ENCODE data around the gene HMX1. TPM values are rescaled to one million over a fixed set of nuclear protein-coding genes. Genes with fewer than 3 reads are reported as not detected.

HMX1 gene
- total RNA-seq, 1 donor from 2014 or later: not detected

DNA sequence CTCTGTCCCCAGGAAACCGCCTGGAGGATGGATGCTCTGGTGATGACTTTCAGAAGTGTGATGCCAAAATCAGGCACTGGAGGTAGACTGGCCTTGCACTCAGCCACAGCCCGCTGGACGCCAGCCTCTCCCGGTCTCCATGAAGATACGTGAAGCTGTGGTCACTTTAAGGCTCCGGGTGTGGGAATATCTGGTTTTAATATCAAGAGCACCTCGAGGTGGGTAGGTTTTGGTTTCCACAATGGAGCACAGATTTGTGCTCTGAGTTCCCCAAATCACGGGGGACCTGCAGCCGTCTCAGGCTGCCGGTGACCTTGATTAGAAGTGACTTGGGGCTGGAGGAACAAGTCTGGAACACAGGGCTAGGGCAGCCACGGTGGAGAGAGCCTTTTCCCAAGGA, 6.8 kb upstream of the HMX1 start:
- Histone ChIP-seq H3K27ac (no peak overlapping the region), H3K9me3 (no peaks in the 10 kb centered on the region), H3K4me3 (no peak overlapping the region), H3K36me3 (no peaks in the 10 kb centered on the region), H3K4me1 (no peaks in the 10 kb centered on the region), H3K27me3 (peaks cover 8% of the 10 kb centered on the region)
- DNase-seq (ENCODE audit: low spot score in 2 of 2): no peak
- intact Hi-C loops (cut with DNase I): no loop called here
- no peak for TF ChIP-seq CTCF (IDR thresholded peaks at IDR 0.05)

DNA sequence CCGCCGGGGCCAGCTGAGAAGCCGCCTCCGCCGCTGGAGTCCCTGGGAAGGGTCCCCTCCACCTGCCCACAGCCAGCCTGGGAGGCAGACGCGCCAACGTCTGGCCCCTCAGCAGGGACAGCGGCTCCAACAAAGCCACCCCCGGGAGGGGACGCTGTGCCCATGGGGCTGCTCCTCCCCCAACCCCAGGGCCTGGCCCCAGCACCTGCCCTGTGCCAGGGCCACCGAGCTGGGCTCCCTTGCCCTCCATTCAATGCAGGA, 6.1 kb upstream of the HMX1 start:
- no peak for TF ChIP-seq CTCF (IDR thresholded peaks at IDR 0.05)
- Histone ChIP-seq H3K27ac (no peak overlapping the region), H3K4me1 (no peaks in the 10 kb centered on the region), H3K36me3 (no peaks in the 10 kb centered on the region), H3K4me3 (no peak overlapping the region), H3K27me3 (peaks cover 14% of the 10 kb centered on the region), H3K9me3 (no peaks in the 10 kb centered on the region)
- intact Hi-C loops (cut with DNase I): no loop called here
- DNase-seq (ENCODE audit: low spot score in 2 of 2): no peak

GRCh38 chr4:8876982-8877779, 5.5 kb upstream of the HMX1 start:
- Histone ChIP-seq H3K27me3 (peaks cover 15% of the 10 kb centered on the region), H3K4me1 (no peaks in the 10 kb centered on the region), H3K36me3 (no peaks in the 10 kb centered on the region), H3K27ac (no peak overlapping the region), H3K4me3 (no peak overlapping the region), H3K9me3 (no peaks in the 10 kb centered on the region)
- intact Hi-C loops (cut with DNase I): no loop called here
- DNase-seq (ENCODE audit: low spot score in 2 of 2): no peak
- TF ChIP-seq CTCF (IDR thresholded peaks at IDR 0.05): no peak

DNA sequence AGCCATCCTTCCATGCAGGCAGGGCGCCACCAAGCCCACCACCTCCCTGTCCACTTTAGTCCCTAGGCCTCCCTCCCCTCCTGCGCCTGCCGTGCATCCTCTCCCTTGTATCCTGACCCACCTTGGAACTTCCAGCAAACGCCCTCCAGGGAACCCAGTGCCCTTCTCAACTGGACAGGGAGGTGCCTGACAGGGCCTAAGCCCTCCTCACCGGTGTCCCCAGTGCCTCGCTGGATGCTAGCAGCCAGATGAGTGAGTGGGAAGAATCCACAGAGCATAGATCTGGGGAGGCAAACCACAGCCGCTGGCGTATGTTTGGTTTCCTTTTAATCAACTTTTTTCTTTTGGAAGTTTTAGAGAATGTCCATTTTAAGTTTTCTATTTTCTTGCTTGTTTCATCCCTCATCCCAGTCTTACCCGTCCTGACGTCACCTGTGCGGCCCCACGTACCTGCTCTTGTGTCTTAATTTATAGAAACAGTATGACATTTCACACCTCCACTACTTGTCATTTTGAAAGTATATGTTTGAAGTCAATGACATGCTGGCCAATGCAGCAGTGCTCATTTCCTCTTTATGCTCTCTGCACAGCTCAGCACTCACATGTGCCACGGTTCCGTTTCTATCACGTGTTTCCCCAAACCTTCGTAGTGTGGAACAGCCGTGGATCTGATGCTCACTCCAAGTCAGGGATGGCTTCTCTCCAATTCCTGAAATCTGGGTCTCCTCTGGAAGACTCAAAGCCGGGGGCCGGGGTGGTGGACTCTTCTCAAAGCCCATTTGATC, 3.4 kb upstream of the HMX1 start:
- no peak for TF ChIP-seq CTCF (IDR thresholded peaks at IDR 0.05)
- H3K9me3 ChIP-seq: no peaks in the 10 kb centered on the region
- peaks cover 15% of the 10 kb centered on the region for H3K27me3 ChIP-seq
- H3K4me3 ChIP-seq: no peak overlapping the region
- intact Hi-C loops (cut with DNase I): no loop called here
- no peak for DNase-seq (ENCODE audit: low spot score in 2 of 2)
- no peaks in the 10 kb centered on the region for H3K4me1 ChIP-seq
- H3K36me3 ChIP-seq: no peaks in the 10 kb centered on the region
- no peak overlapping the region for H3K27ac ChIP-seq

DNA sequence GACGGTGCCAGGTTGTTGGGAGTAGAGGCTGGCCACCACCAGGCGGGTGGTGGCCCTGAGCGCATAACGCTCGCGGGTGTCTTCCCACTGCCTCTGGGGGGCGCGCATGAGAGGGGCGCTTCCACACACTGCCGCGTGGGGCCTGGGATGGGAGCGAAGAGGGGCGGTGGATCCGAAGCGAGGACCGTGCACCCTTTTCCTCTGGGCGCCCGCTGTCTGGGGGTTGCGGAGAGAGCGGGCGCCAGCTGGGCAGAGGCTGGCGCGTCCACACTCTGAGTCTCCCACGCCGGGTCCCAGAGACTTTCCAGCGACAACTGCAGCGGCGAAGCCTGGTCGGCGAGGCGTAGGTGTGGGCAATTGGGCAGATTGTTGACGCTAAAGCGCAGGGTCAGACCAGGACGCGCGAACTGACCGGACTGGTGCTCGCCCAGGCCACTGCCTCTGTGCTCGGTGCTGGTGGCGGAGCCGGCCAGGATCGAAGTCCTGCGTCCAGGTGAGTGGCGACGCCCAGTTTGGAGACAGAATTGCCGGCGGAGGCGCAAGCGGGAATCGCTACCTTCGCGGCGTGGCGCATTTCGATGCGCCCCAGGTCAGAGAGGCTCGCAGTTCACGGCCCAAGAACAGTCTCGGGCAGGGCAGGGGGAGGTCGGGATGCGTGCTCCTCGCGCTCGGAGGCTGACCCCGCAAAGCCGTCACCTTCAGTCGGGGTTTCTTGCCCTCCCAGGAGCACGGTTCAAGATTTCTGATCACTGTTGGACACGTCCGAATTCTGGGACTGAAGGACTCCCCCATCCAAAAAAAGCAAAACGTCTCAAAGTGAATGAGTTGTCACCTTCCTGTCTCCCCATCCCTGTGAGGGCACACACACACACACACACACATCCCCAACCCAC, 2.6 kb upstream of the HMX1 start:
- H3K27ac ChIP-seq: no peak overlapping the region
- H3K4me1 ChIP-seq: no peaks in the 10 kb centered on the region
- intact Hi-C loops (cut with DNase I): no loop called here
- H3K36me3 ChIP-seq: no peaks in the 10 kb centered on the region
- H3K9me3 ChIP-seq: no peaks in the 10 kb centered on the region
- no peak for TF ChIP-seq CTCF (IDR thresholded peaks at IDR 0.05)
- no peak overlapping the region for H3K4me3 ChIP-seq
- no peak for DNase-seq (ENCODE audit: low spot score in 2 of 2)
- H3K27me3 ChIP-seq: peaks cover 15% of the 10 kb centered on the region

Data from ascending aorta (tissue), 2 donors.